Progenitor cell of endocrine pancreas (in vitro differentiated cells): Measurements from ENCODE around the gene MMP7. TPM values are rescaled to one million over a fixed set of nuclear protein-coding genes. Genes with fewer than 3 reads are reported as not detected.

Experiments
- DNase-seq: peaks from one replicate; pipeline ENCODE4 v3.0.0; 2021; ENCODE audit warnings: low spot score; ENCODE audit not compliant: unreplicated experiment
- H3K27ac Mint-ChIP-seq: 2 replicates; pipeline ENCODE4 v1.8.0; 2021; ENCODE audit warnings: mild to moderate bottlenecking, moderate library complexity, mixed read lengths
- H3K27me3 Mint-ChIP-seq: 2 replicates; pipeline ENCODE4 v1.8.0; 2021; ENCODE audit warnings: mixed read lengths
- H3K36me3 Mint-ChIP-seq: 2 replicates; pipeline ENCODE4 v1.8.0; 2022; ENCODE audit warnings: mixed read lengths; ENCODE audit not compliant: insufficient read depth
- H3K4me1 Mint-ChIP-seq: 2 replicates; pipeline ENCODE4 v1.8.0; 2021; ENCODE audit warnings: low read depth, mixed read lengths
- H3K4me3 Mint-ChIP-seq: 2 replicates; pipeline ENCODE4 v1.8.0; 2021; ENCODE audit warnings: low read depth, mild to moderate bottlenecking, moderate library complexity, mixed read lengths
- H3K9me3 Mint-ChIP-seq: 2 replicates; pipeline ENCODE4 v1.8.0; 2021; ENCODE audit warnings: low read depth, mixed read lengths
- CTCF ChIP-seq: fragments of 200-600 bp; sonication (generic); IDR thresholded peaks from one replicate; pipeline ENCODE4 v1.5.0; 2021; ENCODE audit warnings: antibody characterized with exemption, mild to moderate bottlenecking; ENCODE audit not compliant: unreplicated experiment
- total RNA-seq: library from RNA; stranded (reverse); gene quantifications from 2 replicates; pipeline ENCODE4 v1.2.1, GENCODE V29; 2021

The MMP7 gene
- total RNA-seq, 1 donor from 2014 or later: not detected

DNA sequence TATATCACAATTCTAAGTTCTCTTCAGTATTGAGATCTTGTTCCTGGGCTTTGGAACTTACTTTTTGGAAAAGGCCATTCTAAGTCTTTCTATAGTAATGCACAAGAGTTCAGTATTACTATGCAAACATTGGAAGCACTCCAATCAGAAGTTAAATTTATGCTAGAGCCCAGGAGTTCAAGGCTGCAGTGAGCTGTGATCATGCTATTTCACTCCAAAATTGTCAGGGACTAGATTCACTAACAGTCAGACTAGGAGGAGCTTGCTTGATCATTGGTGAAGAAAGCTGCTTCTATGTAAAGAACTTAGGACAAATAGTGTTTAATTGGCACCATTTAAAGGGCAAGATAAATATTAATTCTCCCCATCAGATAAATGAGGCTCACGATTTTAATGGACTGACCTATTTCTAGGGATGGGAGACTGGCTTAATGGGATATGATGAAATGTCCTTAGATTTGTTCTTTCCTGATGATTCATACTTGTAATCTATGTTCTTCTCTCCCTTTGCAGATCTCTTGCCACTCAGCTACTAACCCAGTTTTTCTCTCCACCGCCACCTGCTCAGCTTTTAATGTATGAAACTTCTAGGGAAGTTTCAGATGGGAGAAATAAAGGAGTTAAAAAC is 45.3 kb downstream of the MMP7 start:
- Mint-ChIP-seq H3K4me1 (peaks cover 8% of the 10 kb centered on the region), H3K9me3 (no peaks in the 10 kb centered on the region), H3K4me3 (no peak overlapping the region), H3K36me3 (no peaks in the 10 kb centered on the region), H3K27me3 (no peaks in the 10 kb centered on the region), H3K27ac (no peak overlapping the region)
- TF ChIP-seq CTCF: no peak
- no peak for DNase-seq

DNA sequence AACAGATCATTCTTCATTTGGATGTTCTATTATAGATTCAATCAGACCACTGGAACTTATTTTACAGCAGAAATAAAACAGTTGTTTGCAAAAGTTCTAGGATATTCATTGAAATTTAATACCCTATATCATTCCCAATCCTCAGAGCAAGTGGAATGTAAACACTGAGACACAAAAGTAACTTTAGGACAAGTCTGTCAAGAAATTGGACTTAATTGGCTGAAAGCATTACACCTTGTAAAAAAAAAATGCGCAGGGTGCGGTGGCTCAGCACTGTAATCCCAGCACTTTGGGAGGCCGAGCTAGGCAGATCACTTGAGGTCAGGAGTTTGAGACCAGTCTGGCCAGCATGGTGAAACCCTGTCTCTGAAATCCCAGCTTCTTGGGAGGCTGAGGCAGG is 48.1 kb downstream of the MMP7 start:
- TF ChIP-seq CTCF: no peak
- no peak for DNase-seq
- no peaks in the 10 kb centered on the region for H3K36me3 Mint-ChIP-seq
- no peak overlapping the region for H3K27ac Mint-ChIP-seq
- H3K4me3 Mint-ChIP-seq: no peak overlapping the region
- H3K27me3 Mint-ChIP-seq: no peaks in the 10 kb centered on the region
- H3K9me3 Mint-ChIP-seq: no peaks in the 10 kb centered on the region
- peaks cover 7% of the 10 kb centered on the region for H3K4me1 Mint-ChIP-seq

GRCh38 chr11:102479733-102480132 is 50.8 kb downstream of the MMP7 start:
- Mint-ChIP-seq H3K4me1 (peaks cover 12% of the 10 kb centered on the region), H3K9me3 (no peaks in the 10 kb centered on the region), H3K36me3 (no peaks in the 10 kb centered on the region), H3K27me3 (no peaks in the 10 kb centered on the region), H3K27ac (no peak overlapping the region), H3K4me3 (no peak overlapping the region)
- TF ChIP-seq CTCF: no peak
- no peak for DNase-seq

- no peak for DNase-seq
- TF ChIP-seq CTCF: no peak
- H3K4me3 Mint-ChIP-seq: no peak overlapping the region
- no peaks in the 10 kb centered on the region for H3K27me3 Mint-ChIP-seq
- peaks cover 12% of the 10 kb centered on the region for H3K4me1 Mint-ChIP-seq
- no peaks in the 10 kb centered on the region for H3K9me3 Mint-ChIP-seq
- no peak overlapping the region for H3K27ac Mint-ChIP-seq
- H3K36me3 Mint-ChIP-seq: no peaks in the 10 kb centered on the region
These were observed 51.8 kb downstream of the MMP7 start for GRCh38 chr11:102478673-102479299.

DNA sequence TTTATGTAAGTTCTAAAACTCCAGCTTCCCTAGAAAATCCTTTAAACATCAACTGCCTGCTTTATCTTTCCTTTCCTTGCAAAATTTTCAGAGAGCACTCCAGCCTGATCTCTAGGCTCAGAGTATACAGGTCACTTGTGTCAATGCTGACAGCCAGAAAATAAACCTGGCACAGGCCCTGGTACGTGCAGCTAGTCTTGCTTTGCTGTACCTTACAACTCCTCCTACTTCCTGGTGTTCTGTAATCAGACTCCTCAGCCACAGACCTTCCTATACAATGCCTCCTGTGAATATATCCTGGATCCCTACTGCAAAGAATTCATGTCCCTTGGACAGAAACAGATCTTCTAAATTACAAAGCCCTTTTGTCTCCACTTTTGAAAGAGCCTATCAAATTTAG is 53.7 kb downstream of the MMP7 start:
- Mint-ChIP-seq H3K27me3 (no peaks in the 10 kb centered on the region), H3K9me3 (peaks cover 4% of the 10 kb centered on the region), H3K36me3 (no peaks in the 10 kb centered on the region), H3K4me3 (no peak overlapping the region), H3K27ac (peak overlapping the region; percentile 9), H3K4me1 (peaks cover 12% of the 10 kb centered on the region)
- no peak for TF ChIP-seq CTCF
- DNase-seq: no peak
